Fibroblast of the aortic adventitia (primary cell): Measurements from ENCODE around the gene ADK. TPM values are rescaled to one million over a fixed set of nuclear protein-coding genes. Genes with fewer than 3 reads are reported as not detected.

Experiments used
- DNase-seq: peaks from one replicate; pipeline ENCODE4 v3.0.0-alpha.2; 2010; ENCODE audit warnings: low read depth
- H3K4me3 ChIP-seq: 2 replicates; pipeline ENCODE4 v1.5.1; 2011; ENCODE audit warnings: low read depth, mild to moderate bottlenecking, control low read depth, low read length, moderate library complexity
- total RNA-seq: library from RNA; depleted of rRNA; stranded (reverse); fragments of >200 nt; gene quantifications from 2 replicates; pipeline ENCODE4 v1.2.3, GENCODE V29; 2012; ENCODE audit warnings: low replicate concordance
- TF ChIP-seq, protein P1 (sequence below): IDR thresholded peaks from 2 replicates; pipeline ENCODE4 v1.5.1; 2011; ENCODE audit warnings: mild to moderate bottlenecking, low read length, control low read depth, inconsistent platforms; ENCODE audit not compliant: insufficient read depth

The ADK gene
- total RNA-seq, 1 donor = 96.8 TPM

- no peak overlapping the region for H3K4me3 ChIP-seq
- TF ChIP-seq, protein P1, sequence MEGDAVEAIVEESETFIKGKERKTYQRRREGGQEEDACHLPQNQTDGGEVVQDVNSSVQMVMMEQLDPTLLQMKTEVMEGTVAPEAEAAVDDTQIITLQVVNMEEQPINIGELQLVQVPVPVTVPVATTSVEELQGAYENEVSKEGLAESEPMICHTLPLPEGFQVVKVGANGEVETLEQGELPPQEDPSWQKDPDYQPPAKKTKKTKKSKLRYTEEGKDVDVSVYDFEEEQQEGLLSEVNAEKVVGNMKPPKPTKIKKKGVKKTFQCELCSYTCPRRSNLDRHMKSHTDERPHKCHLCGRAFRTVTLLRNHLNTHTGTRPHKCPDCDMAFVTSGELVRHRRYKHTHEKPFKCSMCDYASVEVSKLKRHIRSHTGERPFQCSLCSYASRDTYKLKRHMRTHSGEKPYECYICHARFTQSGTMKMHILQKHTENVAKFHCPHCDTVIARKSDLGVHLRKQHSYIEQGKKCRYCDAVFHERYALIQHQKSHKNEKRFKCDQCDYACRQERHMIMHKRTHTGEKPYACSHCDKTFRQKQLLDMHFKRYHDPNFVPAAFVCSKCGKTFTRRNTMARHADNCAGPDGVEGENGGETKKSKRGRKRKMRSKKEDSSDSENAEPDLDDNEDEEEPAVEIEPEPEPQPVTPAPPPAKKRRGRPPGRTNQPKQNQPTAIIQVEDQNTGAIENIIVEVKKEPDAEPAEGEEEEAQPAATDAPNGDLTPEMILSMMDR = no peak
- no peak for DNase-seq
Observed at GRCh38 chr10:74529205-74529604, 378.2 kb downstream of the ADK start.

GRCh38 chr10:74530981-74531380 lies 380.0 kb downstream of the ADK start:
- no peak for DNase-seq
- TF ChIP-seq, protein P1 = no peak
- H3K4me3 ChIP-seq = no peak overlapping the region

DNA sequence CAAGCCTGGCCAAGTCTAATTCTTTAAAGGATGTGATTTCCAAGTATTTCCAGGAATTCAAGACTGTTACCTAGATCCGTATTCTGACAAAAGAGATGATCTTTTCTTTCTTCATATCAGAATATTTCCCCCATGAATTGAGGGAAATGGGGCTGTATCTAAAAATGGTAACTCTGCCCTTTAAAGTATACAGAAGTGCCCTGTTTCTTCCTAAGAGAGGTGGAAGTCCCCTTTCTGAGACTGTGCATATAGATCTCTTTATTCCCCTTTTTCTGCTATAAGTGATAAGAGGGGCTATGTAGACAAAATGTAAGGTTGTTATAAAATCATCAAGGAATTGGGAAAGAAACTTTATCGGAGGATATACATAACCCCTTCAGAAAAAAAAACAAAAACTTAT lies 388.3 kb downstream of the ADK start:
- TF ChIP-seq, protein P1 = no peak
- DNase-seq = no peak
- H3K4me3 ChIP-seq = no peak overlapping the region

DNA sequence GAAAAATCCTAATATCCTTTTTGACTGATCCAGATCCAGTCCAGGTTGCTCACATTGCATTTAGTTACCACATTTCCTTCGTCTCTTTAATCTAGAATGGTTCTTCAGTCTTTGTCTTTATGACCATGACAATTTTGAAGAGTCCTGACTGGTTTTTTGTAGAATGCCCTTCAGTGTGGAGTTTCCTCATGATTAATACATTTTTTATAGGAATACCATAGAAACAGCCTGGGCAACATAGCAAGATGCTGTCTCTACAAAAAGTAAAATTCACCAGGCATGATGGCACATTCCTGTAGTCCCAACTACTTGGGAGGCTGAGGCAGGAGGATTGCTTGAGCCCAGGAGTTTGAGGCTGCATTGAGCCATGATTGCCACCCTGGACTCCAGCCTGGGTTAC lies 390.4 kb downstream of the ADK start:
- no peak for DNase-seq
- H3K4me3 ChIP-seq = no peak overlapping the region
- TF ChIP-seq, protein P1 = no peak

DNA sequence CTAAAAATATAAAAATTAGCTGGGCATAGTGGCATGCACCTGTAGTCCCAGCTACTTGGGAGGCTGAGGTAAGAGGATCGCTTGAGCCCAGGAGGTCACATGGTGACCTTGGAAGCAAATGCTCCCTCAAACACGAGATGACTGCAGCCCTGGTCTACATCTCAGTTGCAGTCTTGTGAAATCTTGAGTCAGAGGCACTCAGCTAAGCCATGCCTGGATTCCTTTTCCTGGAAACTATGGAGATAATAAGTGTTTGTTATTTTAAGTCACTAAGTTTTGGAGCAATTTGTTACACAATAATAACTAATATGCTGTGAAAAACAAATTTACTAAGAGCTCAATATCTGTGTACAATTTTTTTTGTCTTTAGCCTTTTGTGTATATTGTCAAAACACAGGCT lies 391.1 kb downstream of the ADK start:
- DNase-seq = peak; percentile 93
- H3K4me3 ChIP-seq = no peak overlapping the region
- TF ChIP-seq, protein P1 = no peak

DNA sequence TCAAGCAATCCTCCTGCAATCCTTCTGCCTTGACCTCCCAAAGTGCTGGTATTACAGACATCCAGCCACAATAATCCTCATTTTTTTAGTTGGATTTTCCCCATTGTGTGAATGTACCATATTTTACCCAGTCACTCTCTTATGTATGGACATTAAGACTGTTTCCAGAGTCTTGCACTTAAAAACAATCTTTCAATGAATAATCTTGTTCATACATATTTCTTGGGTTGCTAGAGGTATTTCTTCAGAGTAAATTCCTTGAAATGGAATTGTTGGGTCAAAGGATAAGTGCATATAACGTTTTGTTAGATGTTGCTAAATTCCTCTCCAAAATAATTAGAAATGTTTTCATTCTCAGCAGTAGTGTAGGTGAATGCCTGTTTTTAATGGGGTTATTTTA lies 392.3 kb downstream of the ADK start:
- H3K4me3 ChIP-seq = no peak overlapping the region
- TF ChIP-seq, protein P1 = no peak
- peak; percentile 38 for DNase-seq

- TF ChIP-seq, protein P1 = no peak
- DNase-seq = peak; percentile 33
- no peak overlapping the region for H3K4me3 ChIP-seq
Observed at GRCh38 chr10:74544106-74544505, 393.1 kb downstream of the ADK start.
